Renal pelvis (tissue), 4 donors: ENCODE data around the gene ADCY1. TPM values are rescaled to one million over a fixed set of nuclear protein-coding genes. Genes with fewer than 3 reads are reported as not detected.

Experiments
- DNase-seq: peaks from one replicate; pipeline ENCODE4 v3.0.0-alpha.2; 2013
- polyA plus RNA-seq, 3 donors: library from polyadenylated mRNA; unstranded; fragments of 120-200 nt; gene quantifications; one replicate each; pipeline ENCODE4 v1.2.1, GENCODE V29; 2013; ENCODE audit not compliant: insufficient read length in 3 of 3

The ADCY1 gene
- polyA plus RNA-seq, 3 donors: 3.6 to 3.8 (median 3.7) TPM

- no peak for DNase-seq
Observed at GRCh38 chr7:45623740-45624391, 49.7 kb downstream of the ADCY1 start.

DNA sequence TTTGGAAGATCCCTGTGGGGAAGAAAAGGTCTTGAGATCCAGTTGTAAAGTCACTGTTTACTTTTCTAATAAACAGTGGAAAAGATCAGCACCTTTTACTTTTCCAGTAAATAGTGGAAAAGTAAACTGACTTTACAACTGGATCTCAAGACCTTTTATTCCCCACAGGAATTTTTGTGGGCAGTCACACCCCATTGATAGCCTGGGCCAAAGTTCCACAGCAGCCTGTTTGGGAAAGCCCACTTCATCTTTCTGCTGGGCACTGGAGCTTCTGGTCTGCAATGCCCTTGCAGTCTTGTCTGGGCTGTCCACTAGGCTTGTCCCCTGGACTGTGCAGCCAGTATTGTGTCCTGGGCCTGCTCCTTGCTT lies 50.2 kb downstream of the ADCY1 start:
- DNase-seq: no peak

DNA sequence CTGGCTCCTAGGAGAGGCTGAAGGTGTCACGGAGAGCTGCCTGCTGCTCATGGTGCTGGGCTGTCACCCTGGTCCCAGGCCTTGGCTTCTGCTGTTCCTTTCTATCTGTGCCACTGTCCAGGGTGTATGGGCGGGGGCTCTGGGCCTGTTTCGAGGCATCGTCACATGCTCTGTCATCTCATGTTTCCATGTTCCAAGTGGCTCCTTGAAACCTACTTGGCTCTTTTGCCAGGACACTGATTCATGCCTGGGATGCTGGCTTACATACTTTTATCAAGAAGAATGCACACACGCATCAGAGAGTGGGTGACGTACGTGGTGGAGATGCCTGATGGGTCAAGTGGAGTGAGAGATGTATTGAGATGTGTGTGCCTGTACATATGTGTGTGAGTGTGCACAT lies 50.9 kb downstream of the ADCY1 start:
- no peak for DNase-seq

DNA sequence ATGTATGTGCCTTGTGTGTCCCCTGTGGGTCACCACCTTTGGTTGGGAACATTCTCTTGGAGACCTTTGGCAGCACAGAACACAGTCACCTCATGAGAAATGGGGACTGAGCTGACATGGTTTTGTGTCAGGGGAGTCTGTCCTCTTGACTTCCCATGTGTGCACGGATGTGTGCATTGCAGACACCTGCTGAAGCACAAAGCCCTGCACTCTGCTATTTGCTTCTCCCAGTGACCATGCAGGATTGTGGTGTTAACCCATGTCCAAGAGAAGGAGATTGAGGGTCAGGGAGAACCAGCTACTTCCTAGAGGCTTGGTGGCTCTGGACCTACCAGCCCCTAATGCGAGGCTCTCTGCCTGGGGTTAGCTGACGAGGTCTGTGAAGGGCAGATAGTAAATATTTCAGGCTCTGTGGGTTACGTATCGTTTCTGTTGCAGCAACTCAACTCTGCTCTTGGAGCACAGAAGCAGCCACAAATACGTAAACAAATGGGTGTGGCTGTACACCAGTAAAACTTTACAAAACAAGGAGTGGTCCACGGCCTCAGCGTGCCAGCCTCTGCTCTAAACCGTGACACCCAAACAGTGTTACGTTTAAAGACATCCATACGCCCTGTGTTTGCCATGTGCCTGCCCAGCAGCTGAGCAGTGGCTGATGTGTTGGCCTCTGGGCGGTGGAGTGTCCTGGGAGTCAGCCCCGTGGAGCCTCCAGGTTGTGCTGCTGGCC lies 51.7 kb downstream of the ADCY1 start:
- DNase-seq: no peak

GRCh38 chr7:45626441-45627430 lies 52.6 kb downstream of the ADCY1 start:
- no peak for DNase-seq

GRCh38 chr7:45627691-45628456 lies 53.7 kb downstream of the ADCY1 start:
- DNase-seq: no peak

DNA sequence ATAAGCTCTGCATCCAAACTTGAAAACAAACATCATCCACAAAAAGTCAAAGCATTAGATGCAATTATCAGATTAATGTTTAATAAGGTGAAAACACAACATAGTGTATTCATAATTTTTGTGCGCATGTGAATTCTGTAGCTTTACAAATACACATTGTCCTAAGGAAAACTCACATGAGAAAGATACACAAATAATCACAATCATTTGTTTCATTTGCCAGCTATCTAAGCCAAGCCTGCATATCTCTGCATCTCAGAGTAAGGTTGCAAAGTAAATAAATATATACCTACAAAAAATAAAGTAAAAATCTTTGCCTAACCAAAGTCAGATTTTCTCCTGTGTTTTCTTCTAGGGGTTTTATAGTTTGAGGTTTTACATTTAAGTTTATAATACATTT lies 57.4 kb downstream of the ADCY1 start:
- DNase-seq: no peak

GRCh38 chr7:45636733-45637132 lies 62.6 kb downstream of the ADCY1 start:
- no peak for DNase-seq

- no peak for DNase-seq
Observed at GRCh38 chr7:45638916-45639315, 64.7 kb downstream of the ADCY1 start.

- no peak for DNase-seq
Observed at GRCh38 chr7:45642044-45642443, 67.9 kb downstream of the ADCY1 start.

DNA sequence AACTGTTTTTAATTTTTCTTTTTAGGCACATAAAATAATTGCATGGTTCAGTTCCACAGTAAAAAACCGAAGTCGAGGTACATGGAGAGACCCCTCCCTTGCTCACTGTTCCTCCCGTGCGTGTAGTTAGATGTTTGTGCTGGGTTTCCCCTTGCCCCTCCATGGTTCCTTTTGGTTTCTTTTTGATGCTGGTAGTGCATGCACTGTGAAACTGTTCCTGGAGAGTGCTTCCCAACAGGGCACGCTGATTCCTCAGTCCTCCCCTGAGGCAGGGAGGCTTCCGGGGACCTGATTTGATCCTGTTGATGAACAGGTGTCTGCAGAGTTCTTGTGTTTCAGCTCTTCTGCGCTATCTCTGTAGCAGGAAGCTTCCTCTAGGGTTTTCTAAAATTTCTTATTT lies 69.5 kb downstream of the ADCY1 start:
- no peak for DNase-seq

DNA sequence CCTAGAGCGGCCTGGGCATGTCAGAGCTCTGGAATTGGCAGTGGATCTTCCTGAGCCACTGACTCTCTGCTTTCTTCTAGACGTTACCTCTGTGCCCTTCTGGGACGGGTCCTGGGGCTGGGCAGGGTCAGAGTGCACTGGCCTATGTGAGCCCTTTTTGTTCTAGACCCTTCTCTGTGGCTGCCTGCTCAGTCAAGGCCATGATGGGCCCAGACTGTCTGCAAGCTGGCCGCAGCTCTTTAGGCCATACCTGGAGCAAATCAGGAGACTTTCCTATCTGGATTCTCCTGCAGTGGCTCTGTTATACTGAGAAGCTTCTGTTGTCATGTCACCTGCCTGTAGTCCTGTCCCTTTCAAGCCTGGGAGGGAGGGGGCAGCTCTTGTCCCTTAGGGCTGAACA lies 70.1 kb downstream of the ADCY1 start:
- DNase-seq: no peak

GRCh38 chr7:45645141-45645969 lies 71.2 kb downstream of the ADCY1 start:
- DNase-seq: no peak

GRCh38 chr7:45646207-45646821 lies 72.1 kb downstream of the ADCY1 start:
- no peak for DNase-seq

- no peak for DNase-seq
Observed at GRCh38 chr7:45646996-45647825, 73.0 kb downstream of the ADCY1 start.

- no peak for DNase-seq
Observed at GRCh38 chr7:45647967-45648670, 74.0 kb downstream of the ADCY1 start.

- DNase-seq: no peak
Observed at GRCh38 chr7:45648671-45648995, 74.5 kb downstream of the ADCY1 start.

DNA sequence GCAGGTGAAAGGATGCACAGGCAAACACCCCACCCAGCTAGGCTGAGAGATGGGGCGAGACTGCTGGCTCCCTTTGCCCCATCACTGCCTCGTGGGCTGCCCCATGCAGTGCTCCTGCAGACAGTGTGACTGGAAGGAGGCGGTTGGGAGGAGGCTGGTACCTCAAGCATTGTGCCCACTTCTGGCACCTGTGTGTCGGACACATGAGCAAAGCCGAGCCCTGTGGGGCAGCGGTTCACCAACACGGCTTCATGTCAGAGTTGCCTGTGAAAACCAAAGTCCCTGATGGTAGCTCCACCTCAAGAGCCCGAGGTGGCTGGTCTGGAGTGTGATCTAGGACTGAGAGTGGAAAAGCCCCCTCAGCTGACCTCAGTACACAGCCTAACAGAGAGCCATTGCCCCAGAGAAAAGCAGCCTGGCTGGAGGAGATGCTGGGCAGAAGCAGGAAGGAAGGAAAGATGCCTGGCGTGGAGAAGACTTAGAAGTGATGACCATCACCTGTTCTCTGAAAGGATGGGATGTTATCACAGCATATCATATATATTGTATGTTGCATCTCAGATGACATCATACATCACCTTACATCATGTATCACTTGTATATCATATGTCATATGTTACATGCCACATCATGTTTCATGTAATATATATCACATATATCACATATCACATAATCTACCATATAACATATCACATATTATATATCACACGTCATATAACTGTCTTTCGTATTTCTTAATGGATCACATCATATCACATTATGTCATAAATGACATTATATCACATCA lies 75.6 kb downstream of the ADCY1 start:
- no peak for DNase-seq
